HepG2 (cell line): Measurements from ENCODE around the gene ADGRB3. TPM values are rescaled to one million over a fixed set of nuclear protein-coding genes. Genes with fewer than 3 reads are reported as not detected.

ENCODE experiments used
- ATAC-seq: fragments of 200-7000 bp; cut with Tn5 transposase; 3 replicates; pipeline ENCODE4 v1.9.1; 2020; ENCODE audit warnings: mild to moderate bottlenecking, moderate library complexity
- BruUV-seq: library from RNA; stranded (reverse); fragments of 400-500 nt; replicated peaks from 2 replicates; lab custom pipeline; 2021; lab: Mats Ljungman, UMichigan
- CTCF ChIA-PET: fragments of 300-600 bp; formaldehyde crosslinking; extraction: SDS; loops from one replicate; lab custom pipeline; 2021; ENCODE audit warnings: low total read pairs, inconsistent platforms, low intra/inter-chr PET ratio; lab: Yijun Ruan, JAX
- POLR2A ChIA-PET: fragments of 350-600 bp; sonication (Branson Sonifier 250); formaldehyde crosslinking; loops from one replicate; lab custom pipeline; 2020; ENCODE audit warnings: antibody characterized with exemption, inconsistent platforms; lab: Yijun Ruan, JAX
- DNase-seq: peaks from one replicate; pipeline ENCODE4 v3.0.0-alpha.2; 2015; ENCODE audit warnings: low spot score
- FAIRE-seq: peaks from 3 replicates; lab custom pipeline; 2011; peaks lifted over from hg19 to GRCh38; lab: Jason Lieb, UNC
- H2AFZ ChIP-seq: one replicate; pipeline ENCODE4 v1.6.1; 2011; ENCODE audit warnings: low read length, inconsistent platforms
- H3K27ac ChIP-seq: fragments of 300-600 bp; 3 replicates; pipeline ENCODE4 v1.8.0; 2011; ENCODE audit warnings: mixed run types, mild to moderate bottlenecking, mixed read lengths, low read length, inconsistent platforms; ENCODE audit not compliant: insufficient read depth; ENCODE audit errors: extremely low read length
- H3K27me3 ChIP-seq, 2 experiments: fragments of 200-600 bp in 1 of 2; 2 replicates in 1 of 2; 3 replicates in 1 of 2; pipeline versions ENCODE4 v1.6.0 to v1.8.0; 2011; ENCODE audit warnings: low read length in 2 of 2, mild to moderate bottlenecking in 2 of 2, moderate library complexity in 2 of 2, inconsistent platforms in 1 of 2; ENCODE audit not compliant: insufficient read depth in 2 of 2, control insufficient read depth in 1 of 2
- H3K36me3 ChIP-seq, 2 experiments: fragments of 200-600 bp in 1 of 2; replicated peaks in 1 of 2; 2 replicates in 1 of 2; 3 replicates in 1 of 2; pipeline versions ENCODE4 v1.5.1 to v1.8.0; 2011; ENCODE audit warnings: low read length in 2 of 2, inconsistent platforms in 1 of 2; ENCODE audit not compliant: insufficient read depth in 2 of 2, control insufficient read depth in 1 of 2
- H3K4me1 ChIP-seq: 2 replicates; pipeline ENCODE4 v1.5.1; 2012; ENCODE audit warnings: low read length, inconsistent platforms; ENCODE audit not compliant: insufficient read depth
- H3K4me2 ChIP-seq: 2 replicates; pipeline ENCODE4 v1.6.0; 2011; ENCODE audit warnings: low read depth, low read length, inconsistent platforms
- H3K4me3 ChIP-seq, 3 experiments: fragments of 200-600 bp in 1 of 3; sonication (generic), shearing (Covaris generic) in 1 of 3; replicated peaks in 1 of 3; 2 replicates each; pipeline ENCODE4 v1.5.1; 2011 to 2016; ENCODE audit warnings: low read length in 3 of 3, inconsistent platforms in 2 of 3, low read depth in 2 of 3, mild to moderate bottlenecking in 2 of 3, control low read depth in 1 of 3, mixed read lengths in 1 of 3; ENCODE audit not compliant: insufficient read depth in 1 of 3
- H3K79me2 ChIP-seq: one replicate; pipeline ENCODE4 v1.6.1; 2011; ENCODE audit warnings: low read length, inconsistent platforms; ENCODE audit not compliant: insufficient read depth
- H3K9ac ChIP-seq: 2 replicates; pipeline ENCODE4 v1.6.0; 2011; ENCODE audit warnings: mild to moderate bottlenecking, low read depth, low read length, inconsistent platforms; ENCODE audit not compliant: insufficient read depth
- H3K9me3 ChIP-seq: 2 replicates; pipeline ENCODE4 v1.5.1; 2012; ENCODE audit warnings: mild to moderate bottlenecking, low read length
- H4K20me1 ChIP-seq: 2 replicates; pipeline ENCODE4 v1.6.0; 2011; ENCODE audit warnings: inconsistent platforms, mild to moderate bottlenecking, low read length, moderate library complexity; ENCODE audit not compliant: insufficient read depth
- AKNA ChIP-seq: sonication (generic); formaldehyde crosslinking; IDR thresholded peaks from 2 replicates; pipeline ENCODE4 v1.4.0; 2020; ENCODE audit warnings: missing genetic modification reagents, borderline replicate concordance
- BRCA1 ChIP-seq: sonication (generic); formaldehyde crosslinking; IDR thresholded peaks from 2 replicates; pipeline ENCODE4 v1.4.0; 2020; ENCODE audit warnings: missing genetic modification reagents
- HIVEP1 ChIP-seq: sonication (generic); formaldehyde crosslinking; IDR thresholded peaks from 2 replicates; pipeline ENCODE4 v1.4.0; 2020; ENCODE audit warnings: mild to moderate bottlenecking, missing genetic modification reagents
- MBNL3 ChIP-seq: fragments of 250-450 bp; sonication (Bioruptor Pico); conservative IDR thresholded peaks from 2 replicates; pipeline ENCODE4 v1.8.0; 2022; ENCODE audit warnings: mild to moderate bottlenecking, inconsistent platforms
- NONO ChIP-seq, 2 experiments: fragments of 450-650 bp in 1 of 2; sonication (generic) in 1 of 2; formaldehyde crosslinking in 1 of 2; IDR thresholded peaks in 1 of 2; conservative IDR thresholded peaks in 1 of 2; 2 replicates each; pipeline versions ENCODE4 v1.6.1 to v1.8.0; 2017 to 2022; ENCODE audit warnings: mild to moderate bottlenecking in 1 of 2, missing genetic modification reagents in 1 of 2, moderate library complexity in 1 of 2
- SIX4 ChIP-seq: sonication (generic); formaldehyde crosslinking; IDR thresholded peaks from 2 replicates; pipeline ENCODE4 v1.4.0; 2020; ENCODE audit warnings: missing genetic modification reagents
- SMAD9 ChIP-seq: sonication (generic); formaldehyde crosslinking; IDR thresholded peaks from 2 replicates; pipeline ENCODE4 v1.5.1; 2020; ENCODE audit warnings: mild to moderate bottlenecking, missing genetic modification reagents
- TCF7L2 ChIP-seq: IDR thresholded peaks from 2 replicates; pipeline ENCODE4 v1.6.1; 2011; ENCODE audit warnings: mild to moderate bottlenecking, low read depth, low read length, moderate library complexity
- ZFP41 ChIP-seq: sonication (generic); formaldehyde crosslinking; IDR thresholded peaks from 2 replicates; pipeline ENCODE4 v1.4.0; 2020; ENCODE audit warnings: mild to moderate bottlenecking, missing genetic modification reagents, borderline replicate concordance
- ZNF142 ChIP-seq: sonication (generic); formaldehyde crosslinking; IDR thresholded peaks from 2 replicates; pipeline ENCODE4 v1.4.0; 2020; ENCODE audit warnings: missing genetic modification reagents
- ZNF569 ChIP-seq: sonication (generic); formaldehyde crosslinking; IDR thresholded peaks from 2 replicates; pipeline ENCODE4 v1.5.0; 2020; ENCODE audit warnings: mild to moderate bottlenecking, missing genetic modification reagents, moderate library complexity, borderline replicate concordance
- ZNF605 ChIP-seq: sonication (generic); formaldehyde crosslinking; IDR thresholded peaks from 2 replicates; pipeline ENCODE4 v1.8.0; 2022; ENCODE audit warnings: mild to moderate bottlenecking, missing genetic modification reagents
- ZNF784 ChIP-seq: sonication (generic); formaldehyde crosslinking; IDR thresholded peaks from 2 replicates; pipeline ENCODE4 v1.5.1; 2020; ENCODE audit warnings: missing genetic modification reagents, mild to moderate bottlenecking, borderline replicate concordance
- WGBS: methylation state at CpG from one replicate; pipeline ENCODE4 v1.1.6; 2017; ENCODE audit warnings: low lambda C conversion rate; 5-methylcytosine and 5-hydroxymethylcytosine counted together
- in situ Hi-C: cut with HindIII; loops from 2 replicates; pipeline ENCODE4 v1.10.0; 2017; ENCODE audit warnings: low pct_unique_long_range_greater_than_20kb; ENCODE audit not compliant: extremely low pct_ligation_motif_present
- intact Hi-C: fragments of 100-400 bp; cut with micrococcal nuclease; formaldehyde crosslinking; loops from one replicate; pipeline ENCODE4 v1.10.0; 2022; ENCODE audit not compliant: unreplicated experiment
- polyA plus RNA-seq, 8 experiments: library from polyadenylated mRNA; depleted of rRNA in 3 of 8; stranded (reverse) in 7 of 8; unstranded in 1 of 8; fragments of >200 nt; fragmentation: Illumina TruSeq in 4 of 8; extraction: Trizol in 4 of 8; gene quantifications; 2 replicates each; pipeline versions ENCODE4 v1.2.1 to v1.2.3, GENCODE V29; 2011 to 2016; ENCODE audit warnings: low read depth in 4 of 8, missing spikeins in 1 of 8, mixed read lengths in 1 of 8; ENCODE audit not compliant: insufficient read depth in 1 of 8
- total RNA-seq, 5 experiments: library from RNA; depleted of rRNA; stranded (reverse); fragments of >200 nt; fragmentation: Illumina TruSeq; extraction: Trizol; gene quantifications; 2 replicates each; pipeline ENCODE4 v1.2.3, GENCODE V29; 2016; ENCODE audit warnings: low read depth in 1 of 5

ADGRB3 gene
- total and polyA plus RNA-seq, 2 of the 13 experiments (the other 11 are each of a cell fraction or from before 2014, with no cell fraction given): not detected

GRCh38 chr6:68758559-68758958 is 123.5 kb downstream of the ADGRB3 start (continued):
- TF ChIP-seq ZNF784 (no peak), BRCA1 (no peak), NONO (IDR thresholded peaks at IDR 0.05) (no peak), NONO (CRISPR knock-in tag; conservative IDR thresholded peaks at IDR 0.05) (no peak), MBNL3 (CRISPR knock-in tag) (no peak)

- H3K79me2 ChIP-seq: no peaks in the 10 kb centered on the region
- no peaks in the 10 kb centered on the region for H3K36me3 ChIP-seq
- H3K27me3 ChIP-seq: no peaks in the 10 kb centered on the region
- in situ Hi-C loops (no loop called here), intact Hi-C loops (no loop called here)
- no peaks in the 10 kb centered on the region for H3K9me3 ChIP-seq
- POLR2A ChIA-PET: no interaction called here
- no peak for ATAC-seq
- CTCF ChIA-PET: no interaction called here
- WGBS: 0% methylated on average over 2 of the region's 2 CpGs
- no peaks in the 10 kb centered on the region for H4K20me1 ChIP-seq
- DNase-seq: no peak
- H3K4me3 ChIP-seq: no peak overlapping the region
- no peak overlapping the region for H3K9ac ChIP-seq
- no peak overlapping the region for H2AFZ ChIP-seq
- no peaks in the 10 kb centered on the region for H3K4me1 ChIP-seq
- H3K4me2 ChIP-seq: no peak overlapping the region
- H3K27ac ChIP-seq: no peak overlapping the region
- no peak for FAIRE-seq
- BruUV-seq: no TSS peak
- TF ChIP-seq ZNF569: no peak
- no peak for TF ChIP-seq TCF7L2
- TF ChIP-seq HIVEP1 (CRISPR knock-in tag): no peak
- TF ChIP-seq ZNF605 (CRISPR knock-in tag): no peak
- no peak for TF ChIP-seq SMAD9 (CRISPR knock-in tag)
- no peak for TF ChIP-seq ZNF142
- no peak for TF ChIP-seq AKNA
- TF ChIP-seq ZFP41 (CRISPR knock-in tag): no peak
- TF ChIP-seq SIX4 (CRISPR knock-in tag): no peak
Measured at GRCh38 chr6:68760485-68760884, 125.4 kb downstream of the ADGRB3 start.
